ENCODE results near the gene PICK1. TPM values are rescaled to one million over a fixed set of nuclear protein-coding genes. Genes with fewer than 3 reads are reported as not detected.
A peak's percentile ranks its signal among the peaks of the same experiment; 100 is the strongest.

Gene PICK1
- total and polyA plus RNA-seq, 2 of the 8 experiments (the other 6 are each of a cell fraction or from before 2014, with no cell fraction given), result 20.4 to 22.9 TPM

DNA sequence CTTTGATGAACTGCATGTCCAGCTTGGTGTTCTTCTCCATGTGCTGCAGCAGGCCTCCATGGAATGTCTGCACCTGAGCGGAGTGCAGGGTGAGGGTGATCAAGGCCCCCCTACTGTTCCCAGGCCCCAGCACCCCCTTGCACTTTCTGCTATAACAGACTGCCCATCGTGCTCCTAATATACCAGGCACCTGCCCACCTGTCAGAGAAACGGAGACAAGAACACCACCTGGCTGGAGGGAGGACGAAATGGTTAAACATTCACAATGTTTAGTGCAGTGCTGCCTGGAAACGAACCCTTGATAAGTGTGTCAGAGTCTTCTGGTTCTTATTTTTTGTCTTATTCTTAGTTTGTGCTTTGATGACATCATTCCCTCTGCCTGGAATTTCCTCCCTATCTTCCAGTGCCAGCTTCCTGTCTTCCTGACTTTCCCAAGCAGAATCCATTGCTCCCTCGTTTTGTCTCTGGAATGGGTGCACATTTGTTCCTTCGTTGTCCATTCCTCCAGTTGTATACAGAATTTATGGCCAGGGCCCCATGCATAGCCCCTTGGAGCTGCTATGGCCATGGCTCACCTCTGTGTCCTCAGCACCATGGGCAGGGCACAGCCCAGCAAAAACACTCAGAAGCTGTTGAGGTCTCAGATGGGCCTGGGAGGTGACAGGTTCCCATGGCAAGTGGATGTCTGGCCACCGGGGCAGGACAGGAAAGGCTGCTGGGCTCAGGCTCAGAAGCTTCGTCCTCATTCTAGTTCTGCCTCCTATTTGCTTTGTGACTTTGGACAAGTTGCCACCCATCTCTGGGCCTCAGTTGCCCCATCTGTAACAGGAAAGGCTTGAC, 41.4 kb downstream of the PICK1 start:
- ChIA-PET CTCF (ENCODE audit: partially characterized antibody) (interaction anchor here (0.6 to 13.7 kb wide), 43 partner anchors 9 to 493 kb away, joined by 3 to 264 read pairs (median 5); partner anchors contain the start of genes BAIAP2L2, MAFF, PICK1 and PLA2G6), POLR2A (ENCODE audit: partially characterized antibody) (interaction anchor here (0.8 to 3.2 kb wide), 10 partner anchors 8 to 166 kb away, joined by 3 to 10 read pairs (median 4); partner anchors contain the start of genes BAIAP2L2 and MAFF)
- no peak for FAIRE-seq
- no peak overlapping the region for H3K18ac ChIP-seq (ENCODE audit: extremely low read depth, low read length)
- no peak overlapping the region for H3K56ac ChIP-seq (replicated peaks; ENCODE audit: insufficient read length, low read depth, low read length)
- no peak overlapping the region for H4K91ac ChIP-seq (replicated peaks; ENCODE audit: insufficient read length, low read length)
- H2BK12ac ChIP-seq (ENCODE audit: low read depth, low read length), result peak overlapping the region; percentile 77; the same call in 1 of the 2 replicates
- H4K5ac ChIP-seq (ENCODE audit: insufficient read length, low read depth, low read length), result no peak overlapping the region
- no peak overlapping the region for H2BK120ac ChIP-seq (replicated peaks; ENCODE audit: low read depth, low read length)
- H2AK5ac ChIP-seq (ENCODE audit: low read depth, low read length), result peak overlapping the region; percentile 40; the same call in 1 of the 2 replicates
- no peak overlapping the region for H3K23ac ChIP-seq (ENCODE audit: insufficient read length)
- H3K4ac ChIP-seq (replicated peaks; ENCODE audit: insufficient read length, low read depth, low read length), result no peak overlapping the region
- H3K79me1 ChIP-seq (ENCODE audit: low read depth, low read length), result no peaks in the 10 kb centered on the region
- no peak overlapping the region for H2BK5ac ChIP-seq (ENCODE audit: low read depth, low read length)
- no peak overlapping the region for H3K9ac ChIP-seq (replicated peaks in 1 of 4; ENCODE audit: extremely low read depth in 1 of 4, low read depth in 3 of 4, low read length in 3 of 4)
- H3K36me3 ChIP-seq (ENCODE audit: control insufficient read depth in 2 of 4, insufficient read depth in 4 of 4, low read length in 3 of 4), result no peaks in the 10 kb centered on the region
- no peak overlapping the region for H4K8ac ChIP-seq (ENCODE audit: extremely low read depth, insufficient read depth, low read length)
- peak overlapping the region; percentile 88 for H2BK15ac ChIP-seq (ENCODE audit: low read length)
- no peaks in the 10 kb centered on the region for H3K79me2 ChIP-seq (ENCODE audit: control insufficient read depth in 1 of 2, insufficient read depth in 2 of 2, low read length in 2 of 2)
- DNase-seq (ENCODE audit: low read depth in 1 of 2, low spot score in 2 of 2), result no peak
- 85% methylated on average over 9 of the region's 9 CpGs; no CpG with 5 or more reads in 1 of the 2 experiments for WGBS, 2 experiments (ENCODE audit: extremely low coverage in 1 of 2, insufficient coverage in 1 of 2, insufficient read length in 1 of 2, insufficient replicate concordance in 2 of 2, low coverage in 1 of 2, low lambda C conversion rate in 2 of 2, missing lambda C conversion rate in 1 of 2)
- no peaks in the 10 kb centered on the region for H3K27me3 ChIP-seq (replicated peaks in 1 of 4; ENCODE audit: control insufficient read depth in 3 of 4, extremely low read depth in 1 of 4, insufficient read depth in 3 of 4, low read length in 3 of 4)
- H3K23me2 ChIP-seq (ENCODE audit: low read depth, low read length), result peaks cover 4% of the 10 kb centered on the region; the same call in 1 of the 2 replicates
- peak overlapping the region in 1 of 4 experiments; percentile 60; a peak in 1 of 8 replicates for H3K4me3 ChIP-seq (ENCODE audit: extremely low read depth in 1 of 4, insufficient read depth in 2 of 4, low read depth in 3 of 4, low read length in 4 of 4)
- H2AFZ ChIP-seq (ENCODE audit: low read length), result no peak overlapping the region
- no peak overlapping the region for H2BK20ac ChIP-seq (ENCODE audit: low read length)
- no peak overlapping the region for H3K27ac ChIP-seq (ENCODE audit: low read depth, low read length)
- no peak overlapping the region for H3K14ac ChIP-seq (ENCODE audit: insufficient read length)
- no peaks in the 10 kb centered on the region for H3K9me3 ChIP-seq (ENCODE audit: insufficient read depth in 2 of 2, low read depth in 1 of 2, low read length in 1 of 2)
- peaks cover 0 to 6% (median 4%) of the 10 kb centered on the region in 4 experiments; a peak in 5 of 7 replicates for H3K4me1 ChIP-seq (replicated peaks in 1 of 4; ENCODE audit: control insufficient read depth in 3 of 4, insufficient read depth in 4 of 4, low read length in 3 of 4)
- H3K4me2 ChIP-seq (ENCODE audit: insufficient read depth in 1 of 2, low read depth in 2 of 2, low read length in 2 of 2), result peak overlapping the region in 1 of 2 experiments; percentile 85; a peak in 2 of 4 replicates
- peaks cover 0 to 2% of the 10 kb centered on the region in 2 experiments for H4K20me1 ChIP-seq (replicated peaks in 1 of 2; ENCODE audit: control insufficient read depth in 1 of 2, insufficient read depth in 2 of 2, low read length in 2 of 2)
